PC-9 (cell line): Measurements from ENCODE around the gene RPL32. TPM values are rescaled to one million over a fixed set of nuclear protein-coding genes. Genes with fewer than 3 reads are reported as not detected.

Experiments
- BruUV-seq: library from RNA; stranded (reverse); fragments of 400-500 nt; replicated peaks from 2 replicates; lab custom pipeline; 2021; lab: Mats Ljungman, UMichigan
- CTCF ChIA-PET: fragments of 300-600 bp; sonication (Branson Sonifier 250); formaldehyde crosslinking; loops from one replicate; lab custom pipeline; 2022; ENCODE audit warnings: antibody characterized with exemption; lab: Charles Lee
- POLR2A ChIA-PET: fragments of 300-600 bp; sonication (Branson Sonifier 250); formaldehyde crosslinking; loops from one replicate; lab custom pipeline; 2022; ENCODE audit warnings: antibody characterized with exemption; ENCODE audit not compliant: unreplicated experiment; lab: Charles Lee
- DNase-seq, 2 experiments: peaks; one replicate each; pipeline versions ENCODE4 v3.0.0 to v3.0.0-alpha.2; 2015 to 2022; ENCODE audit warnings: mixed read lengths in 1 of 2
- H2AFZ ChIP-seq: fragments of 200-600 bp; sonication (generic); 2 replicates; pipeline ENCODE4 v1.8.1; 2017; ENCODE audit warnings: antibody characterized with exemption
- H3F3A ChIP-seq: fragments of 200-600 bp; sonication (generic); 2 replicates; pipeline ENCODE4 v1.8.1; 2017; ENCODE audit warnings: antibody characterized with exemption, mild to moderate bottlenecking, low read depth; ENCODE audit not compliant: insufficient read depth
- H3K27ac ChIP-seq: fragments of 200-600 bp; sonication (generic); 2 replicates; pipeline ENCODE4 v1.6.1; 2016; ENCODE audit warnings: mixed run types
- H3K27me3 ChIP-seq: fragments of 200-600 bp; sonication (generic); 2 replicates; pipeline ENCODE4 v1.6.1; 2016; ENCODE audit warnings: low read depth, mixed run types; ENCODE audit not compliant: insufficient read depth
- H3K36me3 ChIP-seq: fragments of 200-600 bp; sonication (generic); 2 replicates; pipeline ENCODE4 v1.6.1; 2016; ENCODE audit warnings: low read depth, mixed run types
- H3K4me1 ChIP-seq: fragments of 200-600 bp; sonication (generic); replicated peaks from 2 replicates; pipeline ENCODE4 v1.6.1; 2016; ENCODE audit warnings: mixed run types; ENCODE audit not compliant: insufficient read depth
- H3K4me2 ChIP-seq: fragments of 200-600 bp; sonication (generic); 2 replicates; pipeline ENCODE4 v1.6.1; 2017; ENCODE audit warnings: mixed run types
- H3K4me3 ChIP-seq: fragments of 200-600 bp; sonication (generic); 2 replicates; pipeline ENCODE4 v1.6.1; 2016; ENCODE audit warnings: mixed run types
- H3K79me2 ChIP-seq: fragments of 200-600 bp; sonication (generic); 2 replicates; pipeline ENCODE4 v1.6.1; 2017; ENCODE audit warnings: low read depth, mixed run types
- H3K9me2 ChIP-seq: fragments of 200-600 bp; sonication (generic); 2 replicates; pipeline ENCODE4 v1.8.1; 2017; ENCODE audit warnings: mild to moderate bottlenecking; ENCODE audit not compliant: insufficient read depth
- H3K9me3 ChIP-seq: fragments of 200-600 bp; sonication (generic); 2 replicates; pipeline ENCODE4 v1.8.1; 2016; ENCODE audit warnings: low read depth; ENCODE audit not compliant: insufficient read depth
- H4K20me1 ChIP-seq: fragments of 200-600 bp; sonication (generic); 2 replicates; pipeline ENCODE4 v1.8.1; 2017; ENCODE audit not compliant: insufficient read depth
- EZH2 ChIP-seq: fragments of 200-600 bp; sonication (generic); IDR thresholded peaks from 2 replicates; pipeline ENCODE4 v1.8.0; 2017; ENCODE audit warnings: antibody characterized with exemption, low read depth
- intact Hi-C: fragments of 100-400 bp; cut with micrococcal nuclease; formaldehyde crosslinking; loops from one replicate; pipeline ENCODE4 v1.10.0; 2022; ENCODE audit not compliant: unreplicated experiment
- total RNA-seq: library from RNA; stranded (reverse); gene quantifications from 2 replicates; pipeline ENCODE4 v1.2.3, GENCODE V29; 2021
- TF ChIP-seq, protein P1 (sequence below): fragments of 200-600 bp; sonication (generic); conservative IDR thresholded peaks from 2 replicates; pipeline ENCODE4 v1.6.1; 2017; ENCODE audit warnings: mixed run types, antibody characterized with exemption, mild to moderate bottlenecking, moderate library complexity

The RPL32 gene
- total RNA-seq, 1 experiment from 2014 or later, result 1,662 TPM

DNA sequence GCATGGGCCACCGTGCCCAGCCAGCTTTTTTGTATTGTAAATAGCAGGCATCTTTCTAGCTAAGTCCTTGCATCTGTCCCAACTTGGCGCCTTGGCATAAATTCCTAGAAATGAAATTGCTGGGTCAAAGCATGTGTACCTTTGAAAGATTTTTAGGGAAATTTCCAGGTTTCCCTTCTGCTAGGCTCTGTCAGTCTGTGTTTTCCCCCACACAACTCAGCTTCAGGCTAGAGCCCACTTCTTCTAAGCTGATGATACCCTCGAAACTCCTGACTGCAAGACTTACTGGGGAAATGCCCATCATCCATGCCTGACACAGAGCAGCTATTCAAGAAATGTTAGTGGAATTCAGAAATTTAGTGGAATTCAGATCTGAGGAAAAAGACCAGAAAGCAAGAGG is 10.8 kb upstream of the RPL32 start:
- no peak for TF ChIP-seq EZH2
- TF ChIP-seq, protein P1, sequence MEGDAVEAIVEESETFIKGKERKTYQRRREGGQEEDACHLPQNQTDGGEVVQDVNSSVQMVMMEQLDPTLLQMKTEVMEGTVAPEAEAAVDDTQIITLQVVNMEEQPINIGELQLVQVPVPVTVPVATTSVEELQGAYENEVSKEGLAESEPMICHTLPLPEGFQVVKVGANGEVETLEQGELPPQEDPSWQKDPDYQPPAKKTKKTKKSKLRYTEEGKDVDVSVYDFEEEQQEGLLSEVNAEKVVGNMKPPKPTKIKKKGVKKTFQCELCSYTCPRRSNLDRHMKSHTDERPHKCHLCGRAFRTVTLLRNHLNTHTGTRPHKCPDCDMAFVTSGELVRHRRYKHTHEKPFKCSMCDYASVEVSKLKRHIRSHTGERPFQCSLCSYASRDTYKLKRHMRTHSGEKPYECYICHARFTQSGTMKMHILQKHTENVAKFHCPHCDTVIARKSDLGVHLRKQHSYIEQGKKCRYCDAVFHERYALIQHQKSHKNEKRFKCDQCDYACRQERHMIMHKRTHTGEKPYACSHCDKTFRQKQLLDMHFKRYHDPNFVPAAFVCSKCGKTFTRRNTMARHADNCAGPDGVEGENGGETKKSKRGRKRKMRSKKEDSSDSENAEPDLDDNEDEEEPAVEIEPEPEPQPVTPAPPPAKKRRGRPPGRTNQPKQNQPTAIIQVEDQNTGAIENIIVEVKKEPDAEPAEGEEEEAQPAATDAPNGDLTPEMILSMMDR, result no peak
- H3F3A ChIP-seq, result peaks cover 21% of the 10 kb centered on the region
- BruUV-seq, result no TSS peak
- H3K4me1 ChIP-seq, result peaks cover 22% of the 10 kb centered on the region
- no peaks in the 10 kb centered on the region for H3K9me3 ChIP-seq
- no peaks in the 10 kb centered on the region for H3K36me3 ChIP-seq
- H3K27ac ChIP-seq, result no peak overlapping the region
- no peaks in the 10 kb centered on the region for H3K79me2 ChIP-seq
- H3K4me3 ChIP-seq, result no peak overlapping the region
- intact Hi-C loops, result loop anchor here (5.0 kb wide), 1 partner anchor 600 kb away; no protein-coding TSS in a partner anchor
- H3K9me2 ChIP-seq, result no peaks in the 10 kb centered on the region
- no peak for DNase-seq
- H4K20me1 ChIP-seq, result no peaks in the 10 kb centered on the region
- no peak overlapping the region for H2AFZ ChIP-seq
- CTCF ChIA-PET, result interaction anchor here (0.6 kb wide), 1 partner anchor 34 kb away, joined by 5 read pairs; no protein-coding TSS in a partner anchor
- H3K4me2 ChIP-seq, result no peak overlapping the region
- POLR2A ChIA-PET, result no interaction called here
- no peaks in the 10 kb centered on the region for H3K27me3 ChIP-seq

DNA sequence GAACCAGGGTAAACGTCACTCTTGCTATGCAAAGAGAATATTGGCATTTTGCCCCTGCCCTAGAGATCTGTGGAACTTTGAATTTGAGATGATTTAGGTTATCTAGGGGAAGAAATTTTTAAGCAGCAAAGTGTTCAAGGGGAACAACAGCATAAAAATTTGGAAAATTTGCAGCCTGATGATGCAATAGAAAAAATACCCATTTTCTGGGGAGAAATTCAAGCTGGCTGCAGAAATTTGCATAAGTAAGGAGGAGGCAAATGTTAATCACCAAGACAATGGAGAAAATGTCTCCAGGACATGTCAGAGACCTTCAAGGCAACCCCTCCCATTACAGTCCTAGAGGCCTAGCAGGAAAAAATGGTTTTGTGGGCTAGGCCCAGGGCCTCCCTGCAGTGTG is 4.4 kb upstream of the RPL32 start:
- no peaks in the 10 kb centered on the region for H3K9me3 ChIP-seq
- intact Hi-C loops, result no loop called here
- CTCF ChIA-PET, result no interaction called here

DNA sequence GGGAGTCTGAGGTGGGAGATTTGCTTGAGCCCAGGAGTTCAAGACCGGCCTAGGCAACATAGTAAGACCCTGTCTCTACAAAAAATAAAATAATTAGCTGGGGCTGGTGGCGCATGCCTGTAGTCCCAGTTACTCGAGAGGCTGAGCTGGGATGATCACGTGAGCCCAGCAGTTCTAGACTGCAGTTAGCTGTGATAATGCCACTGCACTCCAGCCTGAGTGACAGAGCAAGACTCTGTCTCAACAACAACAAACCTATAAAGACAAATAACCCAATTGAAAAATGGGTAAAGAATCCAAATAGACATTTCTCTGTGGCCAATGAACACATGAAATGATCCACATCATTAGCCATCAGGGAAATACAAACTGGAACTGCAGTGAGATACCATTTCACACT is 1.1 kb upstream of the RPL32 start:
- Histone ChIP-seq H3K27me3 (no peaks in the 10 kb centered on the region), H3F3A (peaks cover 35% of the 10 kb centered on the region), H3K9me3 (no peaks in the 10 kb centered on the region), H3K4me3 (no peak overlapping the region), H3K4me2 (no peak overlapping the region), H3K9me2 (no peaks in the 10 kb centered on the region), H4K20me1 (peaks cover 28% of the 10 kb centered on the region), H3K79me2 (peaks cover 39% of the 10 kb centered on the region), H3K27ac (no peak overlapping the region), H3K36me3 (peaks cover 36% of the 10 kb centered on the region), H3K4me1 (peaks cover 39% of the 10 kb centered on the region), H2AFZ (no peak overlapping the region)
- CTCF ChIA-PET, result no interaction called here
- POLR2A ChIA-PET, result interaction anchor here (0.7 kb wide), 1 partner anchor 11 kb away, joined by 3 read pairs; no protein-coding TSS in a partner anchor
- no TSS peak for BruUV-seq
- no peak for DNase-seq
- intact Hi-C loops, result loop anchor here (5.0 kb wide), 1 partner anchor 705 kb away; no protein-coding TSS in a partner anchor
- TF ChIP-seq, protein P1, result no peak
- TF ChIP-seq EZH2, result no peak

More for the DNA sequence above, 4.4 kb upstream of the RPL32 start:
- DNase-seq, result no peak
- Histone ChIP-seq H3K36me3 (peaks cover 3% of the 10 kb centered on the region), H3K4me2 (no peak overlapping the region), H3K9me2 (no peaks in the 10 kb centered on the region), H3K4me3 (no peak overlapping the region), H2AFZ (no peak overlapping the region), H3K4me1 (peaks cover 13% of the 10 kb centered on the region), H3K79me2 (peaks cover 6% of the 10 kb centered on the region), H3F3A (peaks cover 6% of the 10 kb centered on the region), H3K27ac (no peak overlapping the region), H3K27me3 (no peaks in the 10 kb centered on the region), H4K20me1 (no peaks in the 10 kb centered on the region)
- TF ChIP-seq, protein P1, result no peak
- no peak for TF ChIP-seq EZH2
- POLR2A ChIA-PET, result no interaction called here
- BruUV-seq, result no TSS peak
